ENCODE results near the gene SLC38A9. TPM values are rescaled to one million over a fixed set of nuclear protein-coding genes. Genes with fewer than 3 reads are reported as not detected.

SLC38A9 gene
- total and polyA plus RNA-seq, 2 donors (not counting 1 experiment from before 2014, with no cell fraction given), result 23.4 to 36.3 TPM

DNA sequence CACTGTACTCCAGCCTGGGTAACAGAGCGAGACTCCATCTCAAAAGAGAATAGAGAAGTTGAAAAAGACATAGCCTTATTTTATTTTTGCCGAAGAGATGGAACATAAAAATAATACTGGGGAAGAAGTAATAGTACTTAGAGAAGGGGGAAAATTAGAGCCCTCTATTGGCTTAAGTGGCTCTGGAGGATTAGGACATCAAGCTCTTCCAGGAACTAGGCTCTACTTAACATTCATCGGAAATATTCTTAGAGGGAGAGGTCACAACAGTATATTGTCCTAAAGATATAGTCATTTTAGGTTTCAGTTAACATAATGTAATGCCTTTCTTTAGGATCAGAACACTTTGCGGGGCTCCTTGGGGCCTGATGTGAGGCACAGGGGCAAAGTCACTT is 91.4 kb downstream of the SLC38A9 start:
- intact Hi-C loops (cut with micrococcal nuclease), result no loop called here
- no peaks in the 10 kb centered on the region for H4K20me1 ChIP-seq (ENCODE audit: control insufficient read depth, insufficient read depth, low read length, poor library complexity, severe bottlenecking)
- no peak for DNase-seq
- TF ChIP-seq EZH2 (IDR thresholded peaks at IDR 0.05; ENCODE audit: borderline replicate concordance, insufficient read depth, low read depth, low read length, poor library complexity, severe bottlenecking), result no peak
- TF ChIP-seq, protein P1, sequence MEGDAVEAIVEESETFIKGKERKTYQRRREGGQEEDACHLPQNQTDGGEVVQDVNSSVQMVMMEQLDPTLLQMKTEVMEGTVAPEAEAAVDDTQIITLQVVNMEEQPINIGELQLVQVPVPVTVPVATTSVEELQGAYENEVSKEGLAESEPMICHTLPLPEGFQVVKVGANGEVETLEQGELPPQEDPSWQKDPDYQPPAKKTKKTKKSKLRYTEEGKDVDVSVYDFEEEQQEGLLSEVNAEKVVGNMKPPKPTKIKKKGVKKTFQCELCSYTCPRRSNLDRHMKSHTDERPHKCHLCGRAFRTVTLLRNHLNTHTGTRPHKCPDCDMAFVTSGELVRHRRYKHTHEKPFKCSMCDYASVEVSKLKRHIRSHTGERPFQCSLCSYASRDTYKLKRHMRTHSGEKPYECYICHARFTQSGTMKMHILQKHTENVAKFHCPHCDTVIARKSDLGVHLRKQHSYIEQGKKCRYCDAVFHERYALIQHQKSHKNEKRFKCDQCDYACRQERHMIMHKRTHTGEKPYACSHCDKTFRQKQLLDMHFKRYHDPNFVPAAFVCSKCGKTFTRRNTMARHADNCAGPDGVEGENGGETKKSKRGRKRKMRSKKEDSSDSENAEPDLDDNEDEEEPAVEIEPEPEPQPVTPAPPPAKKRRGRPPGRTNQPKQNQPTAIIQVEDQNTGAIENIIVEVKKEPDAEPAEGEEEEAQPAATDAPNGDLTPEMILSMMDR (IDR thresholded peaks at IDR 0.05), result no peak
- ChIA-PET CTCF (no interaction called here), POLR2A (no interaction called here)
- no peak overlapping the region for H3K9ac ChIP-seq (ENCODE audit: low read length)
- no peaks in the 10 kb centered on the region for H3K36me3 ChIP-seq (replicated peaks in 1 of 2; ENCODE audit: control extremely low read depth in 1 of 2, control insufficient read depth in 1 of 2, extremely low read depth in 1 of 2, insufficient read depth in 2 of 2, low read length in 1 of 2)
- H3K4me3 Mint-ChIP-seq, result no peak overlapping the region
- H3K4me1 Mint-ChIP-seq, result no peaks in the 10 kb centered on the region
- H3K27ac Mint-ChIP-seq, result no peak overlapping the region
- no peaks in the 10 kb centered on the region for H3K27me3 ChIP-seq (replicated peaks in 1 of 4; ENCODE audit: control extremely low read depth in 1 of 4, control insufficient read depth in 3 of 4, insufficient read depth in 4 of 4, low read length in 3 of 4)
- no peak overlapping the region for H3K4me2 ChIP-seq (replicated peaks; ENCODE audit: low read depth, low read length, poor library complexity, severe bottlenecking)
- no peaks in the 10 kb centered on the region for H3K4me1 ChIP-seq (ENCODE audit: control insufficient read depth in 2 of 2, insufficient read depth in 2 of 2, low read length in 2 of 2)
- H3K4me3 ChIP-seq (ENCODE audit: control extremely low read depth in 1 of 5, extremely low read depth in 1 of 5, insufficient read depth in 1 of 5, low read depth in 2 of 5, low read length in 4 of 5), result no peak overlapping the region
- no peak overlapping the region for H3K27ac ChIP-seq (ENCODE audit: low read length in 2 of 2)
- H3K79me2 ChIP-seq (ENCODE audit: control insufficient read depth, insufficient read depth, low read length), result no peaks in the 10 kb centered on the region
- 100% methylated on average over 3 of the region's 4 CpGs for WGBS (ENCODE audit: insufficient coverage)
- no peaks in the 10 kb centered on the region for H3K9me3 ChIP-seq (ENCODE audit: control extremely low read depth in 1 of 3, control insufficient read depth in 2 of 3, insufficient read depth in 1 of 3, low read length in 2 of 3)
- no peaks in the 10 kb centered on the region for H3K27me3 Mint-ChIP-seq
- no peaks in the 10 kb centered on the region for H3K9me3 Mint-ChIP-seq (ENCODE audit: insufficient read depth)
- H2AFZ ChIP-seq (ENCODE audit: insufficient read depth, low read depth, low read length, poor library complexity, severe bottlenecking), result no peak overlapping the region
- no peak for ATAC-seq (ENCODE audit: low read depth)

DNA sequence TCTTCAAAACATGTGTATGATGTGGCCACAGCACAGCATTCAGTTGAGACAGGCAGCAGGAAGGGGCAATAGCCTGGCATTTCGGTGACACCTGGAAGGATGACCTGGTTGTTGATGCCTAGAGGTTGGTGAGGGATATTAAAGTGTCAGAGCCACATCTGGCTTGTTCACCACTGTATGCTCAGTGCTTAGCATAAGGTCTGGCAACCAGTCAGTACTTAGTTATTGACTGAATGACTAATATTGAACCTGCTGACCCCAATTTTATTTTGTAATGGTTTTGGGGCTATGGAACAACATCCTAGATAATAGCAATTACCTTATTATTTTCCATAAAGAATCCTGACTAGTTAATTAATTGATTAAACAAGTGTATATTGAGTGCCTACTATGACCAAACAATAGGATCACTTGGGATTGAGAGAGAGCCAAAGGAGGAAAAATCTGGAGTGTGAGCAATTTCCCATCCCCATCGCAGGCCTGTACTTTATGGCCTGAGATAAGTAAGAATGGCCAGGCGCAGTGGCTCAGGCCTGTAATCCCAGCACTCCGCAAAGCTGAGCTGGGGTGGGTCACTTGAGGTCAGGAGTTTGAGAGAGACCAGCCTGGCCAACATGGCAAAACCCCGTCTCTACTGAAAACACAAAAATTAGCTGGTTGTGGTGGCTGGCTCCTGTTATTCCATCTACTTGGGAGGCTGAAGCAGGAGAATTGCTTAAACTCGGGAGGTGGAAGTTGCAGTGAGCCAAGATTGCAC is 91.9 kb downstream of the SLC38A9 start:
- ChIA-PET CTCF (no interaction called here), POLR2A (no interaction called here)
- H3K27ac Mint-ChIP-seq, result no peak overlapping the region
- no peaks in the 10 kb centered on the region for H3K9me3 Mint-ChIP-seq (ENCODE audit: insufficient read depth)
- Histone ChIP-seq H3K36me3 (replicated peaks in 1 of 2; ENCODE audit: control extremely low read depth in 1 of 2, control insufficient read depth in 1 of 2, extremely low read depth in 1 of 2, insufficient read depth in 2 of 2, low read length in 1 of 2) (no peaks in the 10 kb centered on the region), H3K79me2 (ENCODE audit: control insufficient read depth, insufficient read depth, low read length) (no peaks in the 10 kb centered on the region), H3K27me3 (replicated peaks in 1 of 4; ENCODE audit: control extremely low read depth in 1 of 4, control insufficient read depth in 3 of 4, insufficient read depth in 4 of 4, low read length in 3 of 4) (no peaks in the 10 kb centered on the region), H4K20me1 (ENCODE audit: control insufficient read depth, insufficient read depth, low read length, poor library complexity, severe bottlenecking) (no peaks in the 10 kb centered on the region), H3K27ac (ENCODE audit: low read length in 2 of 2) (no peak overlapping the region), H3K4me2 (replicated peaks; ENCODE audit: low read depth, low read length, poor library complexity, severe bottlenecking) (no peak overlapping the region), H3K4me3 (ENCODE audit: control extremely low read depth in 1 of 5, extremely low read depth in 1 of 5, insufficient read depth in 1 of 5, low read depth in 2 of 5, low read length in 4 of 5) (no peak overlapping the region), H2AFZ (ENCODE audit: insufficient read depth, low read depth, low read length, poor library complexity, severe bottlenecking) (no peak overlapping the region), H3K9ac (ENCODE audit: low read length) (no peak overlapping the region), H3K9me3 (ENCODE audit: control extremely low read depth in 1 of 3, control insufficient read depth in 2 of 3, insufficient read depth in 1 of 3, low read length in 2 of 3) (no peaks in the 10 kb centered on the region), H3K4me1 (ENCODE audit: control insufficient read depth in 2 of 2, insufficient read depth in 2 of 2, low read length in 2 of 2) (no peaks in the 10 kb centered on the region)
- 98% methylated on average over 6 of the region's 6 CpGs for WGBS (ENCODE audit: insufficient coverage)
- DNase-seq (no peak), ATAC-seq (ENCODE audit: low read depth) (no peak)
- no peaks in the 10 kb centered on the region for H3K4me1 Mint-ChIP-seq
- no peak overlapping the region for H3K4me3 Mint-ChIP-seq
- no peak for TF ChIP-seq EZH2 (IDR thresholded peaks at IDR 0.05; ENCODE audit: borderline replicate concordance, insufficient read depth, low read depth, low read length, poor library complexity, severe bottlenecking)
- TF ChIP-seq, protein P1 (IDR thresholded peaks at IDR 0.05), result no peak
- H3K27me3 Mint-ChIP-seq, result no peaks in the 10 kb centered on the region
- intact Hi-C loops (cut with micrococcal nuclease), result no loop called here

Measured in B cell (primary cell).